ENCODE data around the gene ARHGAP19.

DNA sequence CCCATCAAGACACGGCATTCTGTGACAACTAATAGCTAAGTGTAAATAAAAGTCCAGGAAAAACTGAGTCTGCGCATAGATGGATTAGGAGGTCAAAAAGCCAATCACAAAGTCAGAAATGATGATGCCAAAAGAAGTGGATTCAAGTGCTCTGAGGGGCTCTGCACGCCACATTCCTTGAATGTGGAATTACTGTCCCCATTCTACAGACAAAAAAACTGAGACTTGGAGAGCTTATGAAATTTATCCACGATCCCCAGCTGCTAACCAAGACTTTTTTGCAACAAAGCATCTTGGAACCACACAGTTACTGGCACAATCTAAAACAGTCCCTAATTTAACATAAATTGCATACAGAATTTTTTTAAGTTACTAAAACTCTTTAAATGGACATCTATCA lies 57.1 kb downstream of the ARHGAP19 start:
- TF ChIP-seq MAZ (CRISPR knock-in tag; conservative IDR thresholded peaks at IDR 0.05 in 1 of 2, IDR thresholded peaks at IDR 0.05 in 1 of 2), result no peak
- TF ChIP-seq, protein P1, sequence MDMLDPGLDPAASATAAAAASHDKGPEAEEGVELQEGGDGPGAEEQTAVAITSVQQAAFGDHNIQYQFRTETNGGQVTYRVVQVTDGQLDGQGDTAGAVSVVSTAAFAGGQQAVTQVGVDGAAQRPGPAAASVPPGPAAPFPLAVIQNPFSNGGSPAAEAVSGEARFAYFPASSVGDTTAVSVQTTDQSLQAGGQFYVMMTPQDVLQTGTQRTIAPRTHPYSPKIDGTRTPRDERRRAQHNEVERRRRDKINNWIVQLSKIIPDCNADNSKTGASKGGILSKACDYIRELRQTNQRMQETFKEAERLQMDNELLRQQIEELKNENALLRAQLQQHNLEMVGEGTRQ (CRISPR knock-in tag; IDR thresholded peaks at IDR 0.05), result no peak
- no peak for TF ChIP-seq ZNF232 (CRISPR knock-in tag; IDR thresholded peaks at IDR 0.05)
- no peak for TF ChIP-seq SIRT6 (IDR thresholded peaks at IDR 0.05; ENCODE audit: low read depth, low read length)
- no peak for TF ChIP-seq EGR1 (conservative IDR thresholded peaks at IDR 0.05)
- TF ChIP-seq, protein P2, sequence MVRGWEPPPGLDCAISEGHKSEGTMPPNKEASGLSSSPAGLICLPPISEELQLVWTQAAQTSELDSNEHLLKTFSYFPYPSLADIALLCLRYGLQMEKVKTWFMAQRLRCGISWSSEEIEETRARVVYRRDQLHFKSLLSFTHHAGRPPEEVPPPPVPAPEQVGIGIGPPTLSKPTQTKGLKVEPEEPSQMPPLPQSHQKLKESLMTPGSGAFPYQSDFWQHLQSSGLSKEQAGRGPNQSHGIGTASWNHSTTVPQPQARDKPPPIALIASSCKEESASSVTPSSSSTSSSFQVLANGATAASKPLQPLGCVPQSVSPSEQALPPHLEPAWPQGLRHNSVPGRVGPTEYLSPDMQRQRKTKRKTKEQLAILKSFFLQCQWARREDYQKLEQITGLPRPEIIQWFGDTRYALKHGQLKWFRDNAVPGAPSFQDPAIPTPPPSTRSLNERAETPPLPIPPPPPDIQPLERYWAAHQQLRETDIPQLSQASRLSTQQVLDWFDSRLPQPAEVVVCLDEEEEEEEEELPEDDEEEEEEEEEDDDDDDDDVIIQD (CRISPR knock-in tag; IDR thresholded peaks at IDR 0.05), result no peak
- TF ChIP-seq BHLHE40 (IDR thresholded peaks at IDR 0.05; ENCODE audit: low read length), result no peak
- no peak for TF ChIP-seq ZBTB1 (CRISPR knock-in tag; IDR thresholded peaks at IDR 0.05; ENCODE audit: borderline replicate concordance, low read depth)
- TF ChIP-seq ARHGAP35 (IDR thresholded peaks at IDR 0.05; ENCODE audit: partially characterized antibody), result no peak
- TF ChIP-seq BRCA1 (IDR thresholded peaks at IDR 0.05), result no peak
- TF ChIP-seq BRCA1 (CRISPR knock-in tag; IDR thresholded peaks at IDR 0.05), result no peak
- TF ChIP-seq CBX2 (IDR thresholded peaks at IDR 0.05; ENCODE audit: insufficient read depth, low read length, poor library complexity, severe bottlenecking), result no peak

Measured in K562 (cell line).